HepG2 (cell line): ENCODE results near the gene NAPB. TPM values are rescaled to one million over a fixed set of nuclear protein-coding genes. Genes with fewer than 3 reads are reported as not detected.

Experiments
- ATF4 ChIP-seq, 2 experiments: fragments of 450-650 bp in 1 of 2; sonication (generic) in 1 of 2; formaldehyde crosslinking; IDR thresholded peaks; 2 replicates each; pipeline versions ENCODE4 v1.5.0 to v1.8.0; 2020 to 2022; ENCODE audit warnings: mild to moderate bottlenecking in 1 of 2, missing genetic modification reagents in 1 of 2
- IKZF4 ChIP-seq: sonication (generic); formaldehyde crosslinking; IDR thresholded peaks from 2 replicates; pipeline ENCODE4 v1.5.1; 2020; ENCODE audit warnings: borderline replicate concordance, mild to moderate bottlenecking, low read depth, missing genetic modification reagents; ENCODE audit errors: not compliant biosample characterization
- JUND ChIP-seq: sonication (generic); formaldehyde crosslinking; IDR thresholded peaks from 2 replicates; pipeline ENCODE4 v1.8.0; 2022; ENCODE audit warnings: mild to moderate bottlenecking, missing genetic modification reagents
- KAT7 ChIP-seq: IDR thresholded peaks from 2 replicates; pipeline ENCODE4 v1.6.1; 2018; ENCODE audit warnings: borderline replicate concordance, missing compliant biosample characterization
- MTERF4 ChIP-seq: sonication (generic); formaldehyde crosslinking; IDR thresholded peaks from 2 replicates; pipeline ENCODE4 v1.8.0; 2023; ENCODE audit warnings: mild to moderate bottlenecking, missing genetic modification reagents
- NFYC ChIP-seq: IDR thresholded peaks from 2 replicates; pipeline ENCODE4 v1.6.1; 2016; ENCODE audit warnings: missing genetic modification reagents, missing compliant biosample characterization
- SCMH1 ChIP-seq: sonication (generic); formaldehyde crosslinking; IDR thresholded peaks from 2 replicates; pipeline ENCODE4 v1.9.0; 2021; ENCODE audit warnings: missing genetic modification reagents, mild to moderate bottlenecking, borderline replicate concordance
- STAG1 ChIP-seq: sonication (generic); formaldehyde crosslinking; IDR thresholded peaks from 2 replicates; pipeline ENCODE4 v1.4.0; 2020; ENCODE audit warnings: missing genetic modification reagents
- ZBTB7B ChIP-seq: sonication (generic); formaldehyde crosslinking; IDR thresholded peaks from 2 replicates; pipeline ENCODE4 v1.4.0; 2020; ENCODE audit warnings: missing genetic modification reagents
- ZNF784 ChIP-seq: sonication (generic); formaldehyde crosslinking; IDR thresholded peaks from 2 replicates; pipeline ENCODE4 v1.5.1; 2020; ENCODE audit warnings: missing genetic modification reagents, mild to moderate bottlenecking, borderline replicate concordance
- polyA plus RNA-seq, 8 experiments: library from polyadenylated mRNA; depleted of rRNA in 3 of 8; stranded (reverse) in 7 of 8; unstranded in 1 of 8; fragments of >200 nt; fragmentation: Illumina TruSeq in 4 of 8; extraction: Trizol in 4 of 8; gene quantifications; 2 replicates each; pipeline versions ENCODE4 v1.2.1 to v1.2.3, GENCODE V29; 2011 to 2016; ENCODE audit warnings: low read depth in 4 of 8, missing spikeins in 1 of 8, mixed read lengths in 1 of 8; ENCODE audit not compliant: insufficient read depth in 1 of 8
- total RNA-seq, 5 experiments: library from RNA; depleted of rRNA; stranded (reverse); fragments of >200 nt; fragmentation: Illumina TruSeq; extraction: Trizol; gene quantifications; 2 replicates each; pipeline ENCODE4 v1.2.3, GENCODE V29; 2016; ENCODE audit warnings: low read depth in 1 of 5
- TF ChIP-seq, protein P1 (sequence below): sonication (generic); formaldehyde crosslinking; IDR thresholded peaks from 2 replicates; pipeline ENCODE4 v1.4.0; 2020; ENCODE audit warnings: missing genetic modification reagents, borderline replicate concordance
- TF ChIP-seq, protein P2 (sequence below): sonication (generic); formaldehyde crosslinking; IDR thresholded peaks from 2 replicates; pipeline ENCODE4 v1.4.0; 2020; ENCODE audit warnings: missing genetic modification reagents, borderline replicate concordance

Gene NAPB
- total and polyA plus RNA-seq, 2 of the 13 experiments (the other 11 are each of a cell fraction or from before 2014, with no cell fraction given): 15.2 to 16.1 TPM

DNA sequence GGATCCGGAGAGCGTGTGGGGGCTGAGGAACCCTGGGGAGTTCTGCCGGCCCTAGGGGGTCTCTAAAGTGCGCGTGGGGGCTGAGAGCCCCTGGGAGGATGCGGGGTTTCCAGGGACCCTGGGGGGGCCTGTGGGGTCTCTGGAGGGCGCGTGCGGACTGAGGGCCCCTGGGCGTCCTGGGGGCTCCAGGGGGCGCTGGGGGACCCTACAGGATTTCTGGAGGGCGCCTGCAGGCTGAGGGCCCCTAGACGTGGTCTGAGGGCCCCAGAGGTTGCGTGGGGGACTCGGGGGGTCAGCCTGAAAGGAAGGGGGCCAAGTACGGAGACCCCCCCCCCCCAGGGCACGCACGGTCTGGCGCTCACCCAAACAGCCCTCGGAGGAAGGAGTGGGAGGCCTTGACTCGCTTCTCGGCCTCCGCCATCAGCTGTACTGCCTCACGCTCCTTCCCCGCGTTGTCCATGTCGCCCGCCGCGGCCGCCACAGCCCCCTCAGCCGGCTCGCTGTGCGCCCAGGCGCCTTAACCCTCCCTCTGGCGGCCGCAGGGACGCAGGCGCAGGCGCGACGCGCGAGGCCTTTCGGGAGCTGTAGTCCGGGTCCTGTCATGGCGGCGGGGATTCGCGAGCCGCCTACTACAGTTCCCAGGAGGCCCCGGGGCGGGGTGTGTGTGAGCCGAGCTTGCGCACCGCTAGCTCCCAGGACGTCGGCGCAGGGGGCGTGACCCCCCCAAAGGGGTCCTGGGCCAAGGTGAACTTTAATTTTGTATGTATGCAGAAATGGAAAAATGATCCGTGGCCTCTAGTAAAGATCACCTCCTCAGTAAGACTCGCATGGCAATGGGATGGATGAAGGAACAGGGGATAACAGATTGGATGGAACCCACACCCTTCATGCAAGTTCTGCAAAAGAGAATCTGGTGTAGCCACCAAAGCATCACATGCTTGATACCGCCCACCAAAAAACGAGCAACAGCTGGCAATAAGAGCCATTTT, at the start of gene NAPB (continued):
- TF ChIP-seq, protein P1, sequence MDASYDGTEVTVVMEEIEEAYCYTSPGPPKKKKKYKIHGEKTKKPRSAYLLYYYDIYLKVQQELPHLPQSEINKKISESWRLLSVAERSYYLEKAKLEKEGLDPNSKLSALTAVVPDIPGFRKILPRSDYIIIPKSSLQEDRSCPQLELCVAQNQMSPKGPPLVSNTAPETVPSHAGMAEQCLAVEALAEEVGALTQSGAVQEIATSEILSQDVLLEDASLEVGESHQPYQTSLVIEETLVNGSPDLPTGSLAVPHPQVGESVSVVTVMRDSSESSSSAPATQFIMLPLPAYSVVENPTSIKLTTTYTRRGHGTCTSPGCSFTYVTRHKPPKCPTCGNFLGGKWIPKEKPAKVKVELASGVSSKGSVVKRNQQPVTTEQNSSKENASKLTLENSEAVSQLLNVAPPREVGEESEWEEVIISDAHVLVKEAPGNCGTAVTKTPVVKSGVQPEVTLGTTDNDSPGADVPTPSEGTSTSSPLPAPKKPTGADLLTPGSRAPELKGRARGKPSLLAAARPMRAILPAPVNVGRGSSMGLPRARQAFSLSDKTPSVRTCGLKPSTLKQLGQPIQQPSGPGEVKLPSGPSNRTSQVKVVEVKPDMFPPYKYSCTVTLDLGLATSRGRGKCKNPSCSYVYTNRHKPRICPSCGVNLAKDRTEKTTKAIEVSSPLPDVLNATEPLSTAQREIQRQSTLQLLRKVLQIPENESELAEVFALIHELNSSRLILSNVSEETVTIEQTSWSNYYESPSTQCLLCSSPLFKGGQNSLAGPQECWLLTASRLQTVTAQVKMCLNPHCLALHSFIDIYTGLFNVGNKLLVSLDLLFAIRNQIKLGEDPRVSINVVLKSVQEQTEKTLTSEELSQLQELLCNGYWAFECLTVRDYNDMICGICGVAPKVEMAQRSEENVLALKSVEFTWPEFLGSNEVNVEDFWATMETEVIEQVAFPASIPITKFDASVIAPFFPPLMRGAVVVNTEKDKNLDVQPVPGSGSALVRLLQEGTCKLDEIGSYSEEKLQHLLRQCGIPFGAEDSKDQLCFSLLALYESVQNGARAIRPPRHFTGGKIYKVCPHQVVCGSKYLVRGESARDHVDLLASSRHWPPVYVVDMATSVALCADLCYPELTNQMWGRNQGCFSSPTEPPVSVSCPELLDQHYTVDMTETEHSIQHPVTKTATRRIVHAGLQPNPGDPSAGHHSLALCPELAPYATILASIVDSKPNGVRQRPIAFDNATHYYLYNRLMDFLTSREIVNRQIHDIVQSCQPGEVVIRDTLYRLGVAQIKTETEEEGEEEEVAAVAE (CRISPR knock-in tag): no peak
- TF ChIP-seq NFYC (peak; percentile 50), SCMH1 (CRISPR knock-in tag) (no peak), MTERF4 (CRISPR knock-in tag) (peak; percentile 80; the same call in 1 of the 2 replicates), ZBTB7B (CRISPR knock-in tag) (peak; percentile 99), IKZF4 (CRISPR knock-in tag) (peak; percentile 70), KAT7 (peak; percentile 96), ZNF784 (CRISPR knock-in tag) (peak; percentile 67; the same call in 1 of the 2 replicates), ATF4 (CRISPR knock-in tag; IDR thresholded peaks at IDR 0.05) (peak in 1 of 2 experiments; percentile 77; a peak in 1 of 4 replicates), JUND (CRISPR knock-in tag) (no peak), STAG1 (CRISPR knock-in tag) (no peak)
- TF ChIP-seq, protein P2, sequence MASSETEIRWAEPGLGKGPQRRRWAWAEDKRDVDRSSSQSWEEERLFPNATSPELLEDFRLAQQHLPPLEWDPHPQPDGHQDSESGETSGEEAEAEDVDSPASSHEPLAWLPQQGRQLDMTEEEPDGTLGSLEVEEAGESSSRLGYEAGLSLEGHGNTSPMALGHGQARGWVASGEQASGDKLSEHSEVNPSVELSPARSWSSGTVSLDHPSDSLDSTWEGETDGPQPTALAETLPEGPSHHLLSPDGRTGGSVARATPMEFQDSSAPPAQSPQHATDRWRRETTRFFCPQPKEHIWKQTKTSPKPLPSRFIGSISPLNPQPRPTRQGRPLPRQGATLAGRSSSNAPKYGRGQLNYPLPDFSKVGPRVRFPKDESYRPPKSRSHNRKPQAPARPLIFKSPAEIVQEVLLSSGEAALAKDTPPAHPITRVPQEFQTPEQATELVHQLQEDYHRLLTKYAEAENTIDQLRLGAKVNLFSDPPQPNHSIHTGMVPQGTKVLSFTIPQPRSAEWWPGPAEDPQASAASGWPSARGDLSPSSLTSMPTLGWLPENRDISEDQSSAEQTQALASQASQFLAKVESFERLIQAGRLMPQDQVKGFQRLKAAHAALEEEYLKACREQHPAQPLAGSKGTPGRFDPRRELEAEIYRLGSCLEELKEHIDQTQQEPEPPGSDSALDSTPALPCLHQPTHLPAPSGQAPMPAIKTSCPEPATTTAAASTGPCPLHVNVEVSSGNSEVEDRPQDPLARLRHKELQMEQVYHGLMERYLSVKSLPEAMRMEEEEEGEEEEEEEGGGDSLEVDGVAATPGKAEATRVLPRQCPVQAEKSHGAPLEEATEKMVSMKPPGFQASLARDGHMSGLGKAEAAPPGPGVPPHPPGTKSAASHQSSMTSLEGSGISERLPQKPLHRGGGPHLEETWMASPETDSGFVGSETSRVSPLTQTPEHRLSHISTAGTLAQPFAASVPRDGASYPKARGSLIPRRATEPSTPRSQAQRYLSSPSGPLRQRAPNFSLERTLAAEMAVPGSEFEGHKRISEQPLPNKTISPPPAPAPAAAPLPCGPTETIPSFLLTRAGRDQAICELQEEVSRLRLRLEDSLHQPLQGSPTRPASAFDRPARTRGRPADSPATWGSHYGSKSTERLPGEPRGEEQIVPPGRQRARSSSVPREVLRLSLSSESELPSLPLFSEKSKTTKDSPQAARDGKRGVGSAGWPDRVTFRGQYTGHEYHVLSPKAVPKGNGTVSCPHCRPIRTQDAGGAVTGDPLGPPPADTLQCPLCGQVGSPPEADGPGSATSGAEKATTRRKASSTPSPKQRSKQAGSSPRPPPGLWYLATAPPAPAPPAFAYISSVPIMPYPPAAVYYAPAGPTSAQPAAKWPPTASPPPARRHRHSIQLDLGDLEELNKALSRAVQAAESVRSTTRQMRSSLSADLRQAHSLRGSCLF: peak; percentile 52; the same call in 1 of the 2 replicates
